HEK293 (cell line): ENCODE data around the gene RAB3B.

Experiments
- CTCF ChIA-PET: fragments of 350-600 bp; formaldehyde crosslinking; extraction: SDS; loops from one replicate; lab custom pipeline; 2021; ENCODE audit warnings: antibody characterized with exemption; lab: Yijun Ruan, JAX
- POLR2A ChIA-PET: fragments of 300-600 bp; formaldehyde crosslinking; extraction: SDS; loops from one replicate; lab custom pipeline; 2020; ENCODE audit warnings: antibody characterized with exemption, inconsistent platforms; lab: Yijun Ruan, JAX
- H3K27ac ChIP-seq: fragments of 200-500 bp; sonication (Bioruptor generic); 2 replicates; pipeline ENCODE4 v1.5.1; 2014; ENCODE audit warnings: low read depth, low read length, control low read depth, inconsistent platforms; ENCODE audit errors: extremely low read depth
- H3K36me3 ChIP-seq, 2 experiments: fragments of 200-500 bp in 1 of 2; sonication (Bioruptor generic) in 1 of 2; 1 replicate in 1 of 2; 2 replicates in 1 of 2; pipeline ENCODE4 v1.5.1; 2014 to 2017; ENCODE audit warnings: inconsistent platforms in 2 of 2, low read length in 2 of 2; ENCODE audit not compliant: control insufficient read depth in 2 of 2, insufficient read depth in 1 of 2
- H3K4me1 ChIP-seq: fragments of 200-500 bp; sonication (Bioruptor generic); 2 replicates; pipeline ENCODE4 v1.5.1; 2014; ENCODE audit warnings: mild to moderate bottlenecking, low read length, inconsistent platforms; ENCODE audit not compliant: control insufficient read depth, insufficient read depth
- H3K4me3 ChIP-seq: 2 replicates; pipeline ENCODE4 v1.5.1; 2011; ENCODE audit warnings: low read depth, mild to moderate bottlenecking, control low read depth, low read length, moderate library complexity
- H3K9me3 ChIP-seq: fragments of 200-500 bp; sonication (Bioruptor generic); 2 replicates; pipeline ENCODE4 v1.5.1; 2014; ENCODE audit warnings: low read depth, low read length, inconsistent platforms; ENCODE audit not compliant: control insufficient read depth, insufficient read depth
- ATF2 ChIP-seq: fragments of 450-650 bp; formaldehyde crosslinking; IDR thresholded peaks from 2 replicates; pipeline ENCODE4 v1.5.1; 2016; ENCODE audit warnings: missing biosample characterization, missing genetic modification characterization, low read depth
- BCL11A ChIP-seq: fragments of 450-650 bp; formaldehyde crosslinking; IDR thresholded peaks from 2 replicates; pipeline ENCODE4 v1.5.1; 2016; ENCODE audit warnings: low read depth, missing biosample characterization, missing genetic modification characterization
- BCL11B ChIP-seq: fragments of 450-650 bp; formaldehyde crosslinking; IDR thresholded peaks from 2 replicates; pipeline ENCODE4 v1.5.1; 2016; ENCODE audit warnings: low read depth, missing biosample characterization, missing genetic modification characterization
- CTCF ChIP-seq: fragments of 450-650 bp; formaldehyde crosslinking; IDR thresholded peaks from 2 replicates; pipeline ENCODE4 v1.5.1; 2016; ENCODE audit warnings: missing biosample characterization, missing genetic modification characterization
- GLIS1 ChIP-seq: fragments of 450-650 bp; formaldehyde crosslinking; IDR thresholded peaks from 2 replicates; pipeline ENCODE4 v1.5.1; 2016; ENCODE audit warnings: missing biosample characterization, missing genetic modification characterization
- KLF9 ChIP-seq: fragments of 450-650 bp; formaldehyde crosslinking; IDR thresholded peaks from 2 replicates; pipeline ENCODE4 v1.5.1; 2016; ENCODE audit warnings: missing biosample characterization, missing genetic modification characterization, low read depth
- MYNN ChIP-seq: fragments of 450-650 bp; formaldehyde crosslinking; IDR thresholded peaks from 2 replicates; pipeline ENCODE4 v1.5.1; 2016; ENCODE audit warnings: missing biosample characterization, missing genetic modification characterization, borderline replicate concordance
- REPIN1 ChIP-seq: fragments of 450-650 bp; formaldehyde crosslinking; IDR thresholded peaks from 2 replicates; pipeline ENCODE4 v1.5.1; 2017; ENCODE audit warnings: missing biosample characterization, missing genetic modification characterization, low read depth
- SCRT2 ChIP-seq: fragments of 450-650 bp; formaldehyde crosslinking; IDR thresholded peaks from 2 replicates; pipeline ENCODE4 v1.5.1; 2016; ENCODE audit warnings: missing biosample characterization, missing genetic modification characterization
- WT1 ChIP-seq: fragments of 450-650 bp; formaldehyde crosslinking; IDR thresholded peaks from 2 replicates; pipeline ENCODE4 v1.5.1; 2016; ENCODE audit warnings: missing biosample characterization, missing genetic modification characterization
- ZBTB26 ChIP-seq: fragments of 450-650 bp; formaldehyde crosslinking; optimal IDR thresholded peaks from 2 replicates; pipeline ENCODE3; 2016; ENCODE audit warnings: missing biosample characterization, mild to moderate bottlenecking, missing genetic modification characterization
- ZNF140 ChIP-seq: fragments of 450-650 bp; formaldehyde crosslinking; IDR thresholded peaks from 2 replicates; pipeline ENCODE4 v1.5.1; 2016; ENCODE audit warnings: missing biosample characterization, missing genetic modification characterization
- ZNF2 ChIP-seq: fragments of 450-650 bp; formaldehyde crosslinking; IDR thresholded peaks from 2 replicates; pipeline ENCODE4 v1.5.1; 2016; ENCODE audit warnings: missing biosample characterization, missing genetic modification characterization
- ZNF266 ChIP-seq: fragments of 450-650 bp; formaldehyde crosslinking; IDR thresholded peaks from 2 replicates; pipeline ENCODE4 v1.5.1; 2016; ENCODE audit warnings: missing biosample characterization, missing genetic modification characterization, low read depth
- ZNF366 ChIP-seq: fragments of 450-650 bp; formaldehyde crosslinking; conservative IDR thresholded peaks from 2 replicates; pipeline ENCODE4 v1.5.1; 2016; ENCODE audit warnings: missing biosample characterization, missing genetic modification characterization
- ZNF555 ChIP-seq: fragments of 450-650 bp; formaldehyde crosslinking; conservative IDR thresholded peaks from 2 replicates; pipeline ENCODE4 v1.5.1; 2017; ENCODE audit warnings: missing biosample characterization, mild to moderate bottlenecking, missing genetic modification characterization, inconsistent platforms
- ZNF580 ChIP-seq: fragments of 450-650 bp; formaldehyde crosslinking; IDR thresholded peaks from 2 replicates; pipeline ENCODE4 v1.5.1; 2016; ENCODE audit warnings: missing biosample characterization, missing genetic modification characterization
- ZNF610 ChIP-seq: fragments of 450-650 bp; formaldehyde crosslinking; IDR thresholded peaks from 2 replicates; pipeline ENCODE4 v1.5.1; 2016; ENCODE audit warnings: missing biosample characterization, missing genetic modification characterization, borderline replicate concordance
- ZNF677 ChIP-seq: fragments of 450-650 bp; IDR thresholded peaks from 2 replicates; pipeline ENCODE4 v1.5.0; 2018; ENCODE audit warnings: missing biosample characterization, mild to moderate bottlenecking, missing genetic modification characterization, moderate library complexity
- ZXDB ChIP-seq: fragments of 450-650 bp; formaldehyde crosslinking; IDR thresholded peaks from 2 replicates; pipeline ENCODE4 v1.5.1; 2016; ENCODE audit warnings: missing biosample characterization, missing genetic modification characterization
- TF ChIP-seq, protein P1 (sequence below): fragments of 450-650 bp; formaldehyde crosslinking; IDR thresholded peaks from 2 replicates; pipeline ENCODE4 v1.5.1; 2017; ENCODE audit warnings: missing biosample characterization, missing genetic modification characterization

RAB3B gene

DNA sequence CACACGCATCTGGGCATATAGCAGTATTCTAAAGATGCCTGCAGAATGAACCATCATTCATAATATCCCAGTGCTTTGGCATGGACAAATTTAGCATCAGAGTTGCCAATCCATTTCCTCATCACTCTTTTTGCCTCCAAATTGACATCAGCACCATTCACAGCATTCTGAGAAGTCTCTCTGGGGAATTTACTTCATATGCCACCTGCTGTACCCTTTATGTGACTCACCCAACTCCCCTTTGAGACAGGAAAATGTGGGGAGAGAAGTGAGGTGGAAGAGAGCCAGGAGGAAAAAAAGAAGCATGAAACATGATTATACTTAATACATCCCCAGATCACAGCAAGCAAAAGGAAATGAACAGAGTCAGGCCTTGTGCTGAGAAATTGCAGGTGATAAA is 37.4 kb downstream of the RAB3B start:
- CTCF ChIA-PET = no interaction called here
- peaks cover 0 to 4% of the 10 kb centered on the region in 2 experiments; a peak in 1 of 3 replicates for H3K36me3 ChIP-seq
- H3K4me3 ChIP-seq = no peak overlapping the region
- H3K4me1 ChIP-seq = peaks cover 9% of the 10 kb centered on the region; the same call in 1 of the 2 replicates
- POLR2A ChIA-PET = no interaction called here
- TF ChIP-seq WT1 (tag by site-specific recombination) (no peak), SCRT2 (peak; percentile 64)
- no peak overlapping the region for H3K27ac ChIP-seq
- H3K9me3 ChIP-seq = no peaks in the 10 kb centered on the region

GRCh38 chr1:51952638-51953037 is 37.9 kb downstream of the RAB3B start:
- no peaks in the 10 kb centered on the region for H3K9me3 ChIP-seq
- POLR2A ChIA-PET = no interaction called here
- peaks cover 0 to 4% of the 10 kb centered on the region in 2 experiments; a peak in 1 of 3 replicates for H3K36me3 ChIP-seq
- no peak for TF ChIP-seq ZNF580
- TF ChIP-seq BCL11A = no peak
- TF ChIP-seq ATF2 (tag by site-specific recombination) = peak; percentile 67; the same call in 1 of the 2 replicates
- peak; percentile 51 for TF ChIP-seq ZNF366 (tag by site-specific recombination)
- no peak for TF ChIP-seq ZNF2
- TF ChIP-seq KLF9 = peak; percentile 24; the same call in 1 of the 2 replicates
- TF ChIP-seq, all 188 proteins: peak for 3
- Histone ChIP-seq H3K4me3 (no peak overlapping the region), H3K27ac (no peak overlapping the region), H3K4me1 (peaks cover 8% of the 10 kb centered on the region; the same call in 1 of the 2 replicates)
- CTCF ChIA-PET = no interaction called here

GRCh38 chr1:51950701-51951100 is 39.8 kb downstream of the RAB3B start:
- CTCF ChIA-PET = interaction anchor here (0.6 kb wide), 1 partner anchor 108 kb away, joined by 4 read pairs; no protein-coding TSS in a partner anchor
- POLR2A ChIA-PET = no interaction called here
- TF ChIP-seq ZNF140 (tag by site-specific recombination) (no peak), CTCF (tag by site-specific recombination) (no peak), REPIN1 (no peak), BCL11B (tag by site-specific recombination) (no peak), MYNN (tag by site-specific recombination) (no peak), ZNF555 (no peak), ZBTB26 (tag by site-specific recombination) (no peak), GLIS1 (no peak), ZXDB (tag by site-specific recombination) (no peak), ZNF610 (tag by site-specific recombination) (no peak), ZNF677 (tag by site-specific recombination) (no peak), ZNF266 (no peak)
- TF ChIP-seq, protein P1, sequence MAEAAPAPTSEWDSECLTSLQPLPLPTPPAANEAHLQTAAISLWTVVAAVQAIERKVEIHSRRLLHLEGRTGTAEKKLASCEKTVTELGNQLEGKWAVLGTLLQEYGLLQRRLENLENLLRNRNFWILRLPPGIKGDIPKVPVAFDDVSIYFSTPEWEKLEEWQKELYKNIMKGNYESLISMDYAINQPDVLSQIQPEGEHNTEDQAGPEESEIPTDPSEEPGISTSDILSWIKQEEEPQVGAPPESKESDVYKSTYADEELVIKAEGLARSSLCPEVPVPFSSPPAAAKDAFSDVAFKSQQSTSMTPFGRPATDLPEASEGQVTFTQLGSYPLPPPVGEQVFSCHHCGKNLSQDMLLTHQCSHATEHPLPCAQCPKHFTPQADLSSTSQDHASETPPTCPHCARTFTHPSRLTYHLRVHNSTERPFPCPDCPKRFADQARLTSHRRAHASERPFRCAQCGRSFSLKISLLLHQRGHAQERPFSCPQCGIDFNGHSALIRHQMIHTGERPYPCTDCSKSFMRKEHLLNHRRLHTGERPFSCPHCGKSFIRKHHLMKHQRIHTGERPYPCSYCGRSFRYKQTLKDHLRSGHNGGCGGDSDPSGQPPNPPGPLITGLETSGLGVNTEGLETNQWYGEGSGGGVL (tag by site-specific recombination) = no peak
- H3K9me3 ChIP-seq = no peaks in the 10 kb centered on the region
- H3K4me3 ChIP-seq = no peak overlapping the region
- H3K4me1 ChIP-seq = no peaks in the 10 kb centered on the region
- no peak overlapping the region for H3K27ac ChIP-seq
- peaks cover 0 to 4% of the 10 kb centered on the region in 2 experiments; a peak in 1 of 3 replicates for H3K36me3 ChIP-seq
